ENCODE measurements around the gene MTHFD2L.

The MTHFD2L gene

DNA sequence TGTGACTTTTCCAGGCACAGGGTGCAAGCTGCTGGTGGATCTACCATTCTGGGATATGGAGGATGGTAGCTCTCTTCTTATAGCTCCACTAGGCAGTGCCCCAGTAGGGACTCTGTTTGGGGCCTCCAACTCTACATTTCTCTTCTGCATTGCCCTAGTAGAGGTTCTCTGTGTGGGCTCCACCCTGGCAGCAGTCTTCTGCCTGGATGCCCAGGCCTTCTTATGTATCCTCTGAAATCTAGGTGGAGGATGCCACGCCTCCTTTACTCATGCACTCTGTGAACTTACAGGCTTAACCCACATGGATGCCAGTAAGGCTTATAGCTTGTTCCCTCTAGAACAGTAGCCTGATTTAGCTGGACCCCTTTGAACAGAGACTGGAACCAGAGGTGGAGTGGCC lies 186.1 kb downstream of the MTHFD2L start:
- no peak for DNase-seq
